B cell (primary cell): Measurements from ENCODE around the gene ADAMTSL5.

Experiments
- CTCF ChIP-seq: fragments of 200-600 bp; IDR thresholded peaks from one replicate; pipeline ENCODE4 v1.8.0; 2022; ENCODE audit warnings: antibody characterized with exemption, mild to moderate bottlenecking
- EZH2 ChIP-seq: IDR thresholded peaks from 2 replicates; pipeline ENCODE4 v1.6.1; 2012; ENCODE audit warnings: borderline replicate concordance, low read depth, mild to moderate bottlenecking, moderate library complexity, low read length; ENCODE audit not compliant: insufficient read depth, poor library complexity, severe bottlenecking

GRCh38 chr19:1471010-1471514 lies 41.8 kb downstream of the ADAMTSL5 start:
- TF ChIP-seq CTCF: no peak
- no peak for TF ChIP-seq EZH2
